Measurements from ENCODE around the gene S100A2. TPM values are rescaled to one million over a fixed set of nuclear protein-coding genes. Genes with fewer than 3 reads are reported as not detected.
A peak's percentile ranks its signal among the peaks of the same experiment; 100 is the strongest.

Gene S100A2
- total and polyA plus RNA-seq, 2 donors from 2014 or later, result 152 to 416 TPM

DNA sequence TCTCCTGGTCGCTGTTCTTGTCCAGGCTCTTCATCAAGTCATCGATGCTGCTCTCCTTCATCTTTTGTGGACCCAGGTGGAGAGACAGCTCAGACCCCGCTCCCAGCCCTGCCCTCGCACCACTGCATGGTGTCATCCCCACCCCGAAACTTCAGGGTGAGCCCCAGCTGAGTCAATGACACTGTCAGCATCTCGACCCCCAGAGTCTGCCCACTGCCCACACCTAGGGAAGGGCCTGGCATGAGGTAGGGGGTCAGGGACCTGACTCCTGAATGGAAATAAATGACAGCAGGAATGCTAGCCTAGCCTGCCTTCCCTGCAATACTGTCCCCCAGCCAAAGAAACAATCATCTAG is 28.3 kb downstream of the S100A2 start:
- Histone ChIP-seq H3K4me1 (ENCODE audit: control insufficient read depth in 2 of 3, insufficient read depth in 2 of 3, low read depth in 1 of 3, low read length in 3 of 3) (peaks cover 0 to 34% (median 18%) of the 10 kb centered on the region in 3 donors), H3K27ac (ENCODE audit: low read depth in 2 of 2, low read length in 2 of 2) (peak overlapping the region in 1 of 2 donors; percentile 95), H3K9ac (ENCODE audit: low read length in 3 of 3) (no peak overlapping the region), H3K9me3 (ENCODE audit: control insufficient read depth in 2 of 3, insufficient read depth in 1 of 3, low read length in 3 of 3) (no peaks in the 10 kb centered on the region), H3K27me3 (ENCODE audit: control insufficient read depth, insufficient read depth, low read length) (no peaks in the 10 kb centered on the region), H3K4me3 (ENCODE audit: low read length in 3 of 3) (no peak overlapping the region), H3K36me3 (ENCODE audit: control insufficient read depth in 2 of 3, insufficient read depth in 3 of 3, low read length in 3 of 3) (no peaks in the 10 kb centered on the region)
- intact Hi-C loops (cut with DNase I), result no loop called here
- TF ChIP-seq, protein P1, sequence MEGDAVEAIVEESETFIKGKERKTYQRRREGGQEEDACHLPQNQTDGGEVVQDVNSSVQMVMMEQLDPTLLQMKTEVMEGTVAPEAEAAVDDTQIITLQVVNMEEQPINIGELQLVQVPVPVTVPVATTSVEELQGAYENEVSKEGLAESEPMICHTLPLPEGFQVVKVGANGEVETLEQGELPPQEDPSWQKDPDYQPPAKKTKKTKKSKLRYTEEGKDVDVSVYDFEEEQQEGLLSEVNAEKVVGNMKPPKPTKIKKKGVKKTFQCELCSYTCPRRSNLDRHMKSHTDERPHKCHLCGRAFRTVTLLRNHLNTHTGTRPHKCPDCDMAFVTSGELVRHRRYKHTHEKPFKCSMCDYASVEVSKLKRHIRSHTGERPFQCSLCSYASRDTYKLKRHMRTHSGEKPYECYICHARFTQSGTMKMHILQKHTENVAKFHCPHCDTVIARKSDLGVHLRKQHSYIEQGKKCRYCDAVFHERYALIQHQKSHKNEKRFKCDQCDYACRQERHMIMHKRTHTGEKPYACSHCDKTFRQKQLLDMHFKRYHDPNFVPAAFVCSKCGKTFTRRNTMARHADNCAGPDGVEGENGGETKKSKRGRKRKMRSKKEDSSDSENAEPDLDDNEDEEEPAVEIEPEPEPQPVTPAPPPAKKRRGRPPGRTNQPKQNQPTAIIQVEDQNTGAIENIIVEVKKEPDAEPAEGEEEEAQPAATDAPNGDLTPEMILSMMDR (IDR thresholded peaks at IDR 0.05; ENCODE audit: borderline replicate concordance, extremely low read depth, insufficient read depth), result no peak
- no peak for FAIRE-seq
- peak in 1 of 5 donors; percentile 45 for DNase-seq

DNA sequence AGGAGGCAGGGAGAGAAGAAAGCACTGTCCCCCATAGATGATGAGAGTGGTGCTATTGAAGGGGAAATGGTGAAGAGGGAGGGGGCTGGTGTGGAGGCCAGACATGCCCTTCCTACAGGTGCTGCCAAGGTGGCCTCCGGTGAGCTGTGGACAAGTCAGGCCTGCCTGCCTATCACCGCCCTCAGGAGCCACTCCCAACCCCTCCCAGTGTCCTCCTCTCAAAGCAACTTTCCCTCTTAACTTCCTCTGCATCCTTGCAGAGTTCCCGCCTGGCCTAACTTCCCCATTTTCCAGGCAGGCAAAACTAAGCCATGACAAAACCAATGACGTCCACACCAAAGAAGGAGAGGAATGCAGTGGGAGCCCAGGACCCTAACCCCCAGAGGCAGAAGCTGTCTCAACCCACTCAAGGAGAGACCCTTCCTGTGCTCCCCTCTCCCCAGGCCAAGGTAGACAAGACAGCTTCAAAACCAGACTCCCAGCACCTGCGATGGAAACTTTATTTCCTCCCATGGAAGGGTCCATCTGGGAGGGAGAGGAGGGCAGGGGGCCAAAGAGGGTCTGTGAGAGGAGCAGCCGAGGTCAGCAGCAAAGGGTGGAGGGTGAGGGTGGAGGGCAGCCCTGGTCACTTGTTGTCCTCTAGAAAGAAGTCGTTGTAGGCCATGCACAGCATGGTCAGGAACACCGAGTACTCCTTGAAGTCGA is 28.8 kb downstream of the S100A2 start:
- intact Hi-C loops (cut with DNase I), result no loop called here
- FAIRE-seq (no peak), DNase-seq (peak in 1 of 5 donors; percentile 87)
- Histone ChIP-seq H3K27me3 (ENCODE audit: control insufficient read depth, insufficient read depth, low read length) (no peaks in the 10 kb centered on the region), H3K27ac (ENCODE audit: low read depth in 2 of 2, low read length in 2 of 2) (peak overlapping the region; percentile 95 to 99), H3K36me3 (ENCODE audit: control insufficient read depth in 2 of 3, insufficient read depth in 3 of 3, low read length in 3 of 3) (no peaks in the 10 kb centered on the region), H3K9me3 (ENCODE audit: control insufficient read depth in 2 of 3, insufficient read depth in 1 of 3, low read length in 3 of 3) (no peaks in the 10 kb centered on the region), H3K4me3 (ENCODE audit: low read length in 3 of 3) (peak overlapping the region; percentile 52 to 91 (median 75)), H3K4me1 (ENCODE audit: control insufficient read depth in 2 of 3, insufficient read depth in 2 of 3, low read depth in 1 of 3, low read length in 3 of 3) (peaks cover 0 to 34% (median 18%) of the 10 kb centered on the region in 3 donors), H3K9ac (ENCODE audit: low read length in 3 of 3) (peak overlapping the region in 2 of 3 donors; percentile 45 to 99)
- TF ChIP-seq, protein P1 (IDR thresholded peaks at IDR 0.05; ENCODE audit: borderline replicate concordance, extremely low read depth, insufficient read depth), result no peak

DNA sequence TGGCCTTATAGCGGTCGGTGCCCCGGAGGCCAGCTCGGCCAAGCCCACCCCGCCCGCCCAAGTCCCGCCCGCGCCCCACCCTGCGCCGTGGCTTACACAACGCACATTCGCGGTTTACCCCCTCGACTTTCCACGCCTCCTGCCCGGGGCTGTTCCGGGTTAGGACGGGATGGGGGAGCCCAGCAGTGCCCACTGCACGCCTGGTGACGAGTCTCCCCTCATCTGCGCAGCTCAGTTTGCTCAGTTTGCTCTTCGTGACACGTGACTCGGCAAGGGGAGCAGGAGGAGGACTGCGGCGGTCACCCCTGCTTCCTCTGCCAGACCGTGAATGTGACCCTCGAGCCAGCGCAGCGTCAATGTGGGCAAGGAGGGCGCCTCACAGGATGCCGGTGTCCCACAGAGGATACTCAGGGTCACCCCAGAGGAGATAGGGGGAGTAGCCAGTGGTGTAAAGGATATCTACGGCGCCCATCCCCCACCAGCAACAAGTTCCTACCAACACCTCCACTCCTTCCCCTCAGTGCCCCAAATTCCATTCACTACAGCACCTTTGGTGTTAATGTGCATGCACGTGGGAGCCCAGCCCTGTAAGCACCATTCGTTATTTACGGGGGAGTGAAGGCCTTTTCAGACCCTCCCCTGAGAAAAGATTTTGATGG is 29.5 kb downstream of the S100A2 start:
- no peaks in the 10 kb centered on the region for H3K27me3 ChIP-seq (ENCODE audit: control insufficient read depth, insufficient read depth, low read length)

More for the DNA sequence above, 29.5 kb downstream of the S100A2 start:
- H3K4me1 ChIP-seq (ENCODE audit: control insufficient read depth in 2 of 3, insufficient read depth in 2 of 3, low read depth in 1 of 3, low read length in 3 of 3), result peaks cover 0 to 34% (median 17%) of the 10 kb centered on the region in 3 donors
- intact Hi-C loops (cut with DNase I), result no loop called here
- peak overlapping the region; percentile 52 to 91 (median 81) for H3K4me3 ChIP-seq (ENCODE audit: low read length in 3 of 3)
- H3K36me3 ChIP-seq (ENCODE audit: control insufficient read depth in 2 of 3, insufficient read depth in 3 of 3, low read length in 3 of 3), result no peaks in the 10 kb centered on the region
- FAIRE-seq (no peak), DNase-seq (peak; percentile 69 to 97 (median 85))
- H3K9ac ChIP-seq (ENCODE audit: low read length in 3 of 3), result peak overlapping the region; percentile 53 to 99 (median 64)
- TF ChIP-seq, protein P1 (IDR thresholded peaks at IDR 0.05; ENCODE audit: borderline replicate concordance, extremely low read depth, insufficient read depth), result no peak
- peak overlapping the region; percentile 95 to 99 for H3K27ac ChIP-seq (ENCODE audit: low read depth in 2 of 2, low read length in 2 of 2)
- H3K9me3 ChIP-seq (ENCODE audit: control insufficient read depth in 2 of 3, insufficient read depth in 1 of 3, low read length in 3 of 3), result no peaks in the 10 kb centered on the region
